GM10266 (cell line): ENCODE data around the gene PSMG3.
"Not testable (repeated sequence)": the region's sequence is repeated elsewhere in the genome, so short reads cannot be mapped to it uniquely, and the experiment has no call there.

Source experiments
- DNase-seq: peaks from one replicate; pipeline ENCODE4 v3.0.0; 2012; ENCODE audit errors: extremely low spot score
- CTCF ChIP-seq: IDR thresholded peaks from 2 replicates; pipeline ENCODE4 v1.5.1; 2012; ENCODE audit warnings: mild to moderate bottlenecking, low read depth; ENCODE audit not compliant: control insufficient read depth, insufficient read depth; ENCODE audit errors: missing control alignments

Gene PSMG3

GRCh38 chr7:1520539-1521234 lies 49.1 kb downstream of the PSMG3 start:
- TF ChIP-seq CTCF: no peak
- DNase-seq: no peak

GRCh38 chr7:1519322-1519922 lies 50.4 kb downstream of the PSMG3 start:
- DNase-seq: not testable (repeated sequence)
